GM10266 (cell line): ENCODE measurements around the gene LRRIQ1.

Experiments used
- DNase-seq: peaks from one replicate; pipeline ENCODE4 v3.0.0; 2012; ENCODE audit errors: extremely low spot score
- TF ChIP-seq, protein P1 (sequence below): IDR thresholded peaks from 2 replicates; pipeline ENCODE4 v1.5.1; 2012; ENCODE audit warnings: mild to moderate bottlenecking, low read depth; ENCODE audit not compliant: control insufficient read depth, insufficient read depth; ENCODE audit errors: missing control alignments

LRRIQ1 gene

DNA sequence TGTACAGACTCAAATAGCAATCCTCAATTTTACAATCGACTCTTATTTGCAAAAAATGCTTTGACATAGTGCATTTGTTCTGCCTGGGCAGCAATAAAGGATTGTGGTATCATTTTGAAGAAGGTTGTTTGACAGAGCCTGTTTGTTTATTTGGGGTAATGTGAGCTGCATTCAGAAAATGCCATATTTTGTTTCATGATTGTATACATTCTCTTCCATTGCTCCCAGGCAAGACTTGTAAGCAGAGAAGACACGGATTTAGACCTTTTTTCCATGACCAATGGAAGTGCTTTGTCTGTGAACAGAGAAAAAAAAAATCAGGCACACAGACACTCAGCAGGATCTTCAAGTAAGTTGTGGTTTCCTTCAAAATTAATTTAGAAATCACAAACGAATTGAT is 208.4 kb downstream of the LRRIQ1 start:
- TF ChIP-seq, protein P1, sequence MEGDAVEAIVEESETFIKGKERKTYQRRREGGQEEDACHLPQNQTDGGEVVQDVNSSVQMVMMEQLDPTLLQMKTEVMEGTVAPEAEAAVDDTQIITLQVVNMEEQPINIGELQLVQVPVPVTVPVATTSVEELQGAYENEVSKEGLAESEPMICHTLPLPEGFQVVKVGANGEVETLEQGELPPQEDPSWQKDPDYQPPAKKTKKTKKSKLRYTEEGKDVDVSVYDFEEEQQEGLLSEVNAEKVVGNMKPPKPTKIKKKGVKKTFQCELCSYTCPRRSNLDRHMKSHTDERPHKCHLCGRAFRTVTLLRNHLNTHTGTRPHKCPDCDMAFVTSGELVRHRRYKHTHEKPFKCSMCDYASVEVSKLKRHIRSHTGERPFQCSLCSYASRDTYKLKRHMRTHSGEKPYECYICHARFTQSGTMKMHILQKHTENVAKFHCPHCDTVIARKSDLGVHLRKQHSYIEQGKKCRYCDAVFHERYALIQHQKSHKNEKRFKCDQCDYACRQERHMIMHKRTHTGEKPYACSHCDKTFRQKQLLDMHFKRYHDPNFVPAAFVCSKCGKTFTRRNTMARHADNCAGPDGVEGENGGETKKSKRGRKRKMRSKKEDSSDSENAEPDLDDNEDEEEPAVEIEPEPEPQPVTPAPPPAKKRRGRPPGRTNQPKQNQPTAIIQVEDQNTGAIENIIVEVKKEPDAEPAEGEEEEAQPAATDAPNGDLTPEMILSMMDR: no peak
- no peak for DNase-seq

DNA sequence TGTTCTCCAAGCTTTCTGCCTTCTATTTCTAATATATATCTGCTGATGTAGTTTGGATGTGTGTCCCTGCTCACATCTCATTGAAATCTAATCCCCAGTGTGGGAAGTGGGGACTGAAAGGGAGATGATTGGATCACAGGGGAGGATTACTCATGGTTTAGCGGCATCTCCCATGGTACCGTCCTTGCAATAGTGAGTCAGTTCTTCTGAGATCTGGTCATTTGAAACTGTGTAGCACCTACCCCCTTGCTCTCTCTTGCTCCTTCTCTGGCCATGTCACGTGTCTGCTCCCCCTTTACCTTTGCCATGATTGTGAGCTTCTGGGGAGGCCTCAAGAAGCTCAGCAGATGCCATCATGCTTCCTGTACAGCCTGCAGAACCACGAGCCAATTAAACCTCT is 217.7 kb downstream of the LRRIQ1 start:
- TF ChIP-seq, protein P1: no peak
- no peak for DNase-seq

DNA sequence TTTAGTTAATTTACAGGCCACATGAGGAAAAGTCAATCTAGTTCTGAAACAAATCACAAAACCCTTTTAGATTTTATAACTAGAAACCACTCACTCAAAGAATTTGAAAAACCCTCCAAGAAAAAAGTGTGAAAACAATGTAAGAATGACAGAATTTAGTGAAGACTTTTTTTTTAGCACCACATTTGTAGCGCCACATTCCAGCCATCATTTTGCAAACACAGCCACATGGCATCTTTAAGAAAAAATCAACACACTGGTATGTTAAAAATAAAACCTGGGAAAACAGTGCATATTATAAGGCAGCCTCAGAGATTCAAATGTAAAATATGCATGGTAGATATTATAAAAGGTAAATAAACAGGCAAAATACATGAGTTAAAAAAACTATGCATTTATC is 221.5 kb downstream of the LRRIQ1 start:
- no peak for DNase-seq
- TF ChIP-seq, protein P1: no peak

DNA sequence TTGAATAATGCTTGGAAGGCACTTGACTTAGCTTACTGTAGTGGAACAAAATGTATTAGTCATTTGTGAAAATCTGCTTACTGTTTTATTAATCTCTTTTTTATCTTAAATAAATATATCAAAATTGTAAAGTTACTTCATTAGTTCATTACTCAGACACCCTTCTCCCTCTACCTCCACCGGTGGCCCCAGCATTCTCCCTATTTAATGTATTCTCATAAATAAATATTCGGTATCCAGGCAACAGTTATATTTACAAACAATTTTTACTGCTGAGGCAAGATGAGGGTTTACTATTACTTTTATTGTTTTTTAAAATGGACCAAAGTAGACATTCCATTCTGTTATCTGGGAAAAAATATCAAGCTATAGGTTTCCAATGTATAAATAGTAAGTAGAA is 224.3 kb downstream of the LRRIQ1 start:
- TF ChIP-seq, protein P1: no peak
- no peak for DNase-seq

DNA sequence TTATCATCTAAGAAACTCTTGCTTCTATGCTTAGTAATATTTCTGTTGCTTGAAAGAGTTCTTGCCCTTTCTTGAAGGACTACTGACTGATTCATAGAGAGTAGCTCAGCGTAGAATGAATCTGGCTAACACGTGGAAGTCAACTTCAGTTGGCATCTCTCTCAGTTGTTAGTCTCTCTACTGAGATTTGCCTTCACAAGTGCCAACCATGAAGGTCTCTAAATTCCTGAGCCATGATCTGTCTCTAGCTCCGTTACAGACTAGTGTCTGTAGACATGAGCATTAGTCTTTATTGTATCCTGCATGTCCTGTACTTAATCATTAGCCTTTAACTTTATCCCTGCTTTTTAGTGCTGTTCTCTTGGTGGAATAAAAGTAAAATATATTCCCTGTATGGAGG is 224.7 kb downstream of the LRRIQ1 start:
- TF ChIP-seq, protein P1: no peak
- DNase-seq: no peak

DNA sequence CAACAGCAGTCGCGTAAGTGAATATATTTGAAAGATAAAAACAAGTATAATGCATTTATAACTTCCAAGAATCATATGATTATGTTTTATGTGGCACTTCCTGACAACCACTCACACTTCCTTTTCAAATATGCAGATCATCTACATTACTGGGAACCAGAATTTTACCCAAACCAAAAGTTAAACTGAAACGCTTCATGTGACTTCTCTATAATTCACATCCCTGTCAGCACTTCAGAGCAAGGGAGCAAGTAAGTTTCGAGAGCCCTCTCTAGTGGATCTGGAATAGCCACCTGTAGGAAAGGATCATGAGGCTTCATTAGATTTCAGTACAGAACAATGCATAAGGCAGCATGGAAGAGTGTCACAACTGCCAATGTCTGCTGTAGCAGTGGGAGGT is 230.2 kb downstream of the LRRIQ1 start:
- no peak for DNase-seq
- TF ChIP-seq, protein P1: no peak

DNA sequence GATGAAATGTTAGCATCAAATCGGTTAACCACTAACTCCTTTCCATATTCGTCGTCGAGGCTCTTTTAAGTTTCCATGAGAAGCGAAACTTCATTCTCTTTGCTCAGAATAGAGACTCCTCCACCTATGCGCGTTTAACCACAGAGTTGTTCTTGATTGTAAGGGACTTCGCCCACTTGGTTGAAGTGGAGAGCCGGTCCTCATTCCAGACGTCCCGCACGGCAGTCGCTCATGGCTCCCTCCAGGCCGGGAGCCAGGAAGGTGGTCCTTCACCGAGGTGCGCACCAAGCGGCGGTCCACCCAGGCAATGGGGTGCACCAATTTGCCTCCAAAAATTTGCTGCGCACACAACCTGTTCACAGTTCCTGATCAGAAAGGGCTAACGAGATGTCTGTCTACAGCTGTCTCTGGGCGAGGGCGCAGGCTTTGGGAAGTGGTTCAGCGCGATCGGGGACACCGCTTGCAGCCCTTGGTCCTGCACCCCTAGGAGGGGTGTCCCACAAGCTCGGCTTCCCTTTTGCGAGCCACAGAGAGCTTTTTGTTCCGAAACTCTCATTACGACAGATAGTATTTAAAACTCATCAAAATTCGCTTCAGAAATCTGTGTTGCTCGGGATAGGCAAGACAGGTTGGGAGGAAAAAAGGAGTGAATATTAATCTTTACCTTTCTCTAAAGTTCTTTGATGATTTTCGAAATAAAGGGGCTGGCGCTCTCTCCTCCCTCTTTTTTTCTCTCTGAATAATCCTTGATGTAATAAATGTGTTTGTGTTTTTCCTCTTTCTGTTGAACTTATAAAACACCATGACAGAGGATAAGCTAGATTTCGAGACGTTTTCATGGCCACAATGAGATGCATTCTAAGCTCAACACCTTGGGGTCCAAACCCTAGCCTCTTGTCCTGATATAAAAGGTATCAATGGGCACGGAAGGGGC is 237.5 kb downstream of the LRRIQ1 start:
- DNase-seq: no peak

More for the DNA sequence above, 237.5 kb downstream of the LRRIQ1 start:
- TF ChIP-seq, protein P1: no peak
